Suprapubic skin (tissue), 4 donors: ENCODE results near the gene MBOAT7. TPM values are rescaled to one million over a fixed set of nuclear protein-coding genes. Genes with fewer than 3 reads are reported as not detected.

Source experiments
- DNase-seq, 2 donors: peaks; one replicate each; pipeline ENCODE4 v3.0.0-alpha.2; 2019; ENCODE audit warnings: low spot score in 2 of 2
- H3K27ac ChIP-seq: fragments of 200-600 bp; sonication (generic); one replicate; pipeline ENCODE4 v1.5.1; 2019
- H3K27me3 ChIP-seq: fragments of 200-600 bp; sonication (generic); one replicate; pipeline ENCODE4 v1.5.1; 2019
- H3K36me3 ChIP-seq: fragments of 200-600 bp; sonication (generic); one replicate; pipeline ENCODE4 v1.5.1; 2019
- H3K4me1 ChIP-seq: fragments of 200-600 bp; sonication (generic); one replicate; pipeline ENCODE4 v1.5.1; 2019
- H3K4me3 ChIP-seq: fragments of 200-600 bp; sonication (generic); one replicate; pipeline ENCODE4 v1.5.1; 2019; ENCODE audit warnings: mild to moderate bottlenecking
- H3K9me3 ChIP-seq: fragments of 200-600 bp; sonication (generic); one replicate; pipeline ENCODE4 v1.5.1; 2019
- EP300 ChIP-seq: sonication (generic); formaldehyde crosslinking; IDR thresholded peaks from one replicate; pipeline ENCODE4 v1.6.1; 2017; ENCODE audit warnings: antibody characterized with exemption
- POLR2A ChIP-seq, 2 donors: fragments of 450-650 bp; IDR thresholded peaks; one replicate each; pipeline ENCODE4 v1.6.1; 2017; ENCODE audit warnings: antibody characterized with exemption in 2 of 2, mild to moderate bottlenecking in 2 of 2, moderate library complexity in 2 of 2
- POLR2AphosphoS5 ChIP-seq, 3 donors: sonication (generic); formaldehyde crosslinking; IDR thresholded peaks; one replicate each; pipeline ENCODE4 v1.6.1; 2017; ENCODE audit warnings: antibody characterized with exemption in 3 of 3
- WGBS: methylation state at CpG from one replicate; pipeline ENCODE4 v1.1.5; 2018; 5-methylcytosine and 5-hydroxymethylcytosine counted together
- total RNA-seq, 4 donors: library from RNA; depleted of rRNA; stranded (reverse); fragments of >200 nt; gene quantifications; one replicate each; pipeline ENCODE4 v1.1.0, GENCODE V29; 2016
- TF ChIP-seq, protein P1 (sequence below), 2 donors: fragments of 200-600 bp in 1 of 2; fragments of 450-650 bp in 1 of 2; sonication (generic) in 1 of 2; IDR thresholded peaks; one replicate each; pipeline ENCODE4 v1.5.1; 2016 to 2019; ENCODE audit warnings: antibody characterized with exemption in 2 of 2, mild to moderate bottlenecking in 1 of 2, moderate library complexity in 1 of 2

MBOAT7 gene
- total RNA-seq, 4 donors from 2014 or later = 54.7 to 96.5 (median 58.7) TPM

DNA sequence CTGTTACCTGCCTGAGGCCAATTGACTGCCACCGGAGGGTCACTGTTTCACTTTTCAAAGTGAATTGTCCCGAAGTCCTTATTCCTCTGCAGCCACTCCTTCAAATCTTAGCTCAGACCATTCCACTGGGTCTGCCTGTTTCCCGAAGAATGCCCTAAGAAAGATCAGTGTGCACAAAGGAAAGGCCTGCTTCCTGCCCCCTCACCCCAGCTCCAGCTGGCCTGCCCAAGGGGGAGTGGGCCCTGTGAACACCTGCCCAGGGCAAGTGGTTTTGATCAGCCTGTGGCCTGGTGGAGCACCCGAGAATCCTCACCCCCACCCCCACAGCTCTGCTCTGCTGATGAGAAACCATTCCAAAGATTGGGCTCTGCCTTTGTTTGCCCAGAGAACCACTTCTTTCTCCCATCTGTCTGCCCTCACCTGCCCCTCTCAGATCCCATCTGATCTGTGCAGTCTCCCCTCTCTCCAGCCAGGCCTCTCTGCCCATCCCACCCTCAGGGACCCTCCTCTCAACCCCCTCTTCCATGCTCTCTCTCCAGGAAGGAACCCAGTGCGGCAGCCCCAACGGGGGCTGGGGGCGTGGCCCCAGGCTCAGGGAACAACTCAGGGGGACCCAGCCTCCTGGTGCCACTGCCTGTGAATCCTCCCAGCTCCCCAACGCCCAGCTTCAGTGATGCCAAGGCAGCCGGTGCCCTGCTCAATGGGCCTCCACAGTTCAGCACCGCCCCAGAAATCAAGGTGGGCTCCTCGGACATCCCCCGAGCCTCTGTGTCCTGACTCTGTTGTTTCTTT, 40.2 kb downstream of the MBOAT7 start:
- H3K4me3 ChIP-seq = no peak overlapping the region
- H3K4me1 ChIP-seq = no peaks in the 10 kb centered on the region
- no peak overlapping the region for H3K27ac ChIP-seq
- no peak for DNase-seq
- no peaks in the 10 kb centered on the region for H3K27me3 ChIP-seq
- TF ChIP-seq POLR2A (IDR thresholded peaks at IDR 0.05) = no peak
- no peak for TF ChIP-seq EP300
- TF ChIP-seq, protein P1, sequence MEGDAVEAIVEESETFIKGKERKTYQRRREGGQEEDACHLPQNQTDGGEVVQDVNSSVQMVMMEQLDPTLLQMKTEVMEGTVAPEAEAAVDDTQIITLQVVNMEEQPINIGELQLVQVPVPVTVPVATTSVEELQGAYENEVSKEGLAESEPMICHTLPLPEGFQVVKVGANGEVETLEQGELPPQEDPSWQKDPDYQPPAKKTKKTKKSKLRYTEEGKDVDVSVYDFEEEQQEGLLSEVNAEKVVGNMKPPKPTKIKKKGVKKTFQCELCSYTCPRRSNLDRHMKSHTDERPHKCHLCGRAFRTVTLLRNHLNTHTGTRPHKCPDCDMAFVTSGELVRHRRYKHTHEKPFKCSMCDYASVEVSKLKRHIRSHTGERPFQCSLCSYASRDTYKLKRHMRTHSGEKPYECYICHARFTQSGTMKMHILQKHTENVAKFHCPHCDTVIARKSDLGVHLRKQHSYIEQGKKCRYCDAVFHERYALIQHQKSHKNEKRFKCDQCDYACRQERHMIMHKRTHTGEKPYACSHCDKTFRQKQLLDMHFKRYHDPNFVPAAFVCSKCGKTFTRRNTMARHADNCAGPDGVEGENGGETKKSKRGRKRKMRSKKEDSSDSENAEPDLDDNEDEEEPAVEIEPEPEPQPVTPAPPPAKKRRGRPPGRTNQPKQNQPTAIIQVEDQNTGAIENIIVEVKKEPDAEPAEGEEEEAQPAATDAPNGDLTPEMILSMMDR (IDR thresholded peaks at IDR 0.05) = no peak
- TF ChIP-seq POLR2AphosphoS5 (IDR thresholded peaks at IDR 0.05) = no peak
- H3K36me3 ChIP-seq = peaks cover 100% of the 10 kb centered on the region
- no peaks in the 10 kb centered on the region for H3K9me3 ChIP-seq
- WGBS = 81% methylated on average over 12 of the region's 12 CpGs

DNA sequence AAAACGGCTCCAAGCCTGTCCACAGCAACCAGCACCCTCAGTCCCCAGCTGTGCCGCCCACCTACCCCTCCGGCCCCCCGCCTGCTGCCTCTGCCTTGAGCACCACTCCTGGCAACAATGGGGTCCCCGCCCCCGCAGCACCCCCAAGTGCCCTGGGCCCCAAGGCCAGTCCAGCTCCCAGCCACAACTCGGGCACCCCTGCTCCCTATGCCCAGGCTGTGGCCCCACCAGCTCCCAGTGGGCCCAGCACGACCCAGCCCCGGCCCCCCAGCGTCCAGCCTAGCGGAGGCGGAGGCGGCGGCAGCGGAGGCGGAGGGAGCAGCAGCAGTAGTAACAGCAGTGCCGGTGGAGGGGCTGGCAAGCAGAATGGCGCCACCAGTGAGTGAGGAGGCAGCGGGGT, 41.2 kb downstream of the MBOAT7 start:
- Histone ChIP-seq H3K4me3 (no peak overlapping the region), H3K36me3 (peaks cover 100% of the 10 kb centered on the region), H3K9me3 (no peaks in the 10 kb centered on the region), H3K4me1 (no peaks in the 10 kb centered on the region), H3K27ac (no peak overlapping the region), H3K27me3 (no peaks in the 10 kb centered on the region)
- WGBS = 87% methylated on average over 6 of the region's 19 CpGs
- no peak for TF ChIP-seq POLR2AphosphoS5 (IDR thresholded peaks at IDR 0.05)
- TF ChIP-seq EP300 = no peak
- TF ChIP-seq, protein P1 (IDR thresholded peaks at IDR 0.05) = no peak
- no peak for TF ChIP-seq POLR2A (IDR thresholded peaks at IDR 0.05)
- no peak for DNase-seq

DNA sequence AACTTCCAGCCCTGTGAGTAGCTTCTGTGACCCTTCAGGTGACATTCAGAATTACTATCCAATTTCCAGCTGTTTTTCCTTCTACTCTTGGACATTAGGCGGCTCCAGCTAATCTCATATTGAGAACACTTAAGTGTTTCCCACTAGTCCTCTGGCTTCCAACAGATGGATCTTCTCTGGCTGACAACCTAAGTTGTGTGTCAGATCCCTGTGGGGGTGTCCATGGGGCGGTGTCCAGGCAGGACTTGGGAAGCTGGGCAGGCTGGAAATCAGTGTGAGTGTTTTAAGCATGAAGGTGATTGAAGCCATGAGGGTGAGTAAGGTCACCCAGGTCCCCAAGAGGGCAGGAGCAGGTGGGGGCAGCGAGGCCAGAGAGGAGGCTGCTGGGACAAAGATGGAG, 41.7 kb downstream of the MBOAT7 start:
- WGBS = 94% methylated on average over 3 of the region's 3 CpGs
- Histone ChIP-seq H3K9me3 (no peaks in the 10 kb centered on the region), H3K36me3 (peaks cover 100% of the 10 kb centered on the region), H3K27me3 (no peaks in the 10 kb centered on the region), H3K27ac (no peak overlapping the region), H3K4me1 (no peaks in the 10 kb centered on the region), H3K4me3 (no peak overlapping the region)
- TF ChIP-seq POLR2A (IDR thresholded peaks at IDR 0.05) = no peak
- TF ChIP-seq, protein P1 (IDR thresholded peaks at IDR 0.05) = no peak
- TF ChIP-seq EP300 = no peak
- no peak for TF ChIP-seq POLR2AphosphoS5 (IDR thresholded peaks at IDR 0.05)
- DNase-seq = no peak

DNA sequence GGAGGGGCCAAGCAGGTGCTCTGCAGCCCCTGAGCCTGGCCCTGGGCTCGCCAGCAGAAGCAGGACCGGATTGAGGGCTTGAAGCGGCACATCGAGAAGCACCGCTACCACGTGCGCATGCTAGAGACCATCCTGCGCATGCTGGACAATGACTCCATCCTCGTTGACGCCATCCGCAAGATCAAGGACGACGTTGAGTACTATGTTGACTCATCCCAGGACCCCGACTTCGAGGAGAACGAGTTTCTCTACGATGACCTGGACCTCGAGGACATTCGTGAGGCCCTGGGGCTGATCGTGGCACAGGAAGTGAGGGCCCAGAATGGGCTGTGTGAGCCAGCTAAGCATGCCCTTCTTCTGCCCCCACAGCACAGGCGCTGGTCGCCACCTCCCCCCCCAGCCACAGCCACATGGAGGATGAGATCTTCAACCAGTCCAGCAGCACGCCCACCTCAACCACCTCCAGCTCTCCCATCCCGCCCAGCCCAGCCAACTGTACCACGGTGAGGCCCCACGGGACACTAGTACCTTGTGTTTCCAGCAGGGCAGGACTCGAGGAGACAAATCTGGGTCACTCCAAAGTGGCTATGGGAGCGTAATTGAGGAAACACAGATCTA, 43.7 kb downstream of the MBOAT7 start:
- H3K4me1 ChIP-seq = peaks cover 5% of the 10 kb centered on the region
- peaks cover 89% of the 10 kb centered on the region for H3K36me3 ChIP-seq
- H3K9me3 ChIP-seq = no peaks in the 10 kb centered on the region
- no peaks in the 10 kb centered on the region for H3K27me3 ChIP-seq
- H3K4me3 ChIP-seq = no peak overlapping the region
- TF ChIP-seq, protein P1 (IDR thresholded peaks at IDR 0.05) = no peak
- TF ChIP-seq POLR2A (IDR thresholded peaks at IDR 0.05) (no peak), EP300 (no peak), POLR2AphosphoS5 (IDR thresholded peaks at IDR 0.05) (no peak)
- no peak overlapping the region for H3K27ac ChIP-seq
- no peak for DNase-seq
- WGBS = 94% methylated on average over 20 of the region's 28 CpGs

DNA sequence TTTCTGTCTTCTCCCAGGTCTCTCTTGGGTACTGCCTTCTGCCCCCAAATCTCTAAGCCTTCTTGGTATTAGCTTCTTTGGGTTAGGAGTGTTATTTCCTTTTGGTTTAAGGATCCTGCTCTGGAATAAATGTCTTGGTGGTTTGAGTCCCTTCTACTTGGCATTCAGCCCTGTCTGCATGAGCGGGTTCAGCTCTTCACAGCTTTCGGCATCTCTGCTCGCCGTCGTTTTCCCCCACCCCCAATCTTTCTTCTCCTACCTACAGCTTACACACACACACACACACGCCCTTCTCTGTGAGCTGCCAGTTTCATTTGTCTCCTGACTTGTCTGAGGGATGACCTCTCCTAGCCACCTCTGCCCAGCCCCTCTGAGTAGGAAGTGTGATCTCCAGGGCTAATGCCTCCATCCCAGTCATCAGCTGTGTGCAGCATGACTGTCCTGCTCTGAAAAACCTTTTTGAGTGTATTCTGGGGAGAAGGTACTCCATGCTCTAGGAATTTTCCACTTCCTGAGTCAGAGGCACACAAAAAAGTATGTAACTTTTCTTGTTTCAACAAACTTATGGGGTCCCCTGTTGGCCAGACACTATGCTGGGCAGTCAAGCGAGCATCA, 47.1 kb downstream of the MBOAT7 start:
- Histone ChIP-seq H3K9me3 (no peaks in the 10 kb centered on the region), H3K4me1 (peaks cover 31% of the 10 kb centered on the region), H3K27ac (no peak overlapping the region), H3K36me3 (peaks cover 63% of the 10 kb centered on the region), H3K4me3 (no peak overlapping the region), H3K27me3 (no peaks in the 10 kb centered on the region)
- no peak for TF ChIP-seq POLR2A (IDR thresholded peaks at IDR 0.05)
- TF ChIP-seq POLR2AphosphoS5 (IDR thresholded peaks at IDR 0.05) = no peak
- no peak for DNase-seq
- WGBS = 84% methylated on average over 7 of the region's 7 CpGs
